Choroid plexus epithelial cell (primary cell): ENCODE results near the gene OTUD5.

ENCODE experiments used
- DNase-seq: peaks from one replicate; pipeline ENCODE4 v3.0.0-alpha.2; 2010; ENCODE audit warnings: low read depth
- H3K4me3 ChIP-seq: 2 replicates; pipeline ENCODE4 v1.5.1; 2011; ENCODE audit warnings: low read depth, mild to moderate bottlenecking, control low read depth, low read length, moderate library complexity
- TF ChIP-seq, protein P1 (sequence below): conservative IDR thresholded peaks from 2 replicates; pipeline ENCODE4 v1.5.1; 2011; ENCODE audit warnings: low read depth, mild to moderate bottlenecking, control low read depth, inconsistent platforms, low read length, moderate library complexity

OTUD5 gene

DNA sequence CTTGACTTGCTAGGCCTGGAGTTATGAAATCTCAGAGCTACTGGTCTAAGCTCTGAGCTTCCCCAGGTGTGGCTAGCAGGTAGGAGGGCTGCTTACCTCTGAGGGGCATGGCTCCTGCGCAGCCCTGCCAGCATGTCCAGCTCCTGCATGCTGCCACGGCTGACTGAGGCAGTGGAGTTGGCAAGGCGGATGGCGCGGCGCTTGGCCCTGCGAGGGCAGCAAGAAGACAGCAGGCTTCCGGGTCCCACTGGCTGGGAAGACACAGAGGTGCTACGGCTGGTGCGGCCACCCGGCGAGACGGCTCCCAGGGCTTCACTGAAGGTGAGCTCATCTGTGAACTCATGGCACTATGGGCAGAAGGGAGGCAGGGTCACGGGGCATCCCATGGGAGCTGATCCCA is 8.6 kb upstream of the OTUD5 start:
- TF ChIP-seq, protein P1, sequence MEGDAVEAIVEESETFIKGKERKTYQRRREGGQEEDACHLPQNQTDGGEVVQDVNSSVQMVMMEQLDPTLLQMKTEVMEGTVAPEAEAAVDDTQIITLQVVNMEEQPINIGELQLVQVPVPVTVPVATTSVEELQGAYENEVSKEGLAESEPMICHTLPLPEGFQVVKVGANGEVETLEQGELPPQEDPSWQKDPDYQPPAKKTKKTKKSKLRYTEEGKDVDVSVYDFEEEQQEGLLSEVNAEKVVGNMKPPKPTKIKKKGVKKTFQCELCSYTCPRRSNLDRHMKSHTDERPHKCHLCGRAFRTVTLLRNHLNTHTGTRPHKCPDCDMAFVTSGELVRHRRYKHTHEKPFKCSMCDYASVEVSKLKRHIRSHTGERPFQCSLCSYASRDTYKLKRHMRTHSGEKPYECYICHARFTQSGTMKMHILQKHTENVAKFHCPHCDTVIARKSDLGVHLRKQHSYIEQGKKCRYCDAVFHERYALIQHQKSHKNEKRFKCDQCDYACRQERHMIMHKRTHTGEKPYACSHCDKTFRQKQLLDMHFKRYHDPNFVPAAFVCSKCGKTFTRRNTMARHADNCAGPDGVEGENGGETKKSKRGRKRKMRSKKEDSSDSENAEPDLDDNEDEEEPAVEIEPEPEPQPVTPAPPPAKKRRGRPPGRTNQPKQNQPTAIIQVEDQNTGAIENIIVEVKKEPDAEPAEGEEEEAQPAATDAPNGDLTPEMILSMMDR: no peak
- H3K4me3 ChIP-seq: no peak overlapping the region
- no peak for DNase-seq

DNA sequence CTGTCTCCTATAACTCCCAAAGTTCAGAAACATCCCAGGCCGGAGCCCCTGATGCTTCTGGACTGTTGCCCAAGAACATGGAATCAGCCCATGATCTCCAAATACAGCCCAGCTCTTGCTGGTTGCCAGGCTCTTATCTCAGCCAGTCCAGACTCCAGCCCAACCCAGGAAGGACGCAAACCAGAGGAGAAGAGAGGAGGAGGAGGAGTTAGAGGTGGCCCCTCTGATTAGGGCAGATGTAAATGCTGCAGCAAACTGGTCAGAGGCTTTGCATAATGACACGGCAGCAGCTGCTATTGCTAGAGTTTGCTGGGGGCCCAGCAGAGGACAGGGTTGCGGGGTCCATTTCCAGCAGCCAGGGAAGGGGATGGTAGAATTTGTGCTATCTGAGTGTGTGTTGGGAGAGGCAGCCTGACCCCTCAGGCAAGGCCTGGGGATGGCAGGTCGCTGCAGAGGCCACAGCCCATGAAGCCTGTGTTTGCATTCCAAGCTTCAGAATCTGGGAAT is 4.2 kb upstream of the OTUD5 start:
- no peak overlapping the region for H3K4me3 ChIP-seq
- TF ChIP-seq, protein P1: no peak
- peak; percentile 66 for DNase-seq

DNA sequence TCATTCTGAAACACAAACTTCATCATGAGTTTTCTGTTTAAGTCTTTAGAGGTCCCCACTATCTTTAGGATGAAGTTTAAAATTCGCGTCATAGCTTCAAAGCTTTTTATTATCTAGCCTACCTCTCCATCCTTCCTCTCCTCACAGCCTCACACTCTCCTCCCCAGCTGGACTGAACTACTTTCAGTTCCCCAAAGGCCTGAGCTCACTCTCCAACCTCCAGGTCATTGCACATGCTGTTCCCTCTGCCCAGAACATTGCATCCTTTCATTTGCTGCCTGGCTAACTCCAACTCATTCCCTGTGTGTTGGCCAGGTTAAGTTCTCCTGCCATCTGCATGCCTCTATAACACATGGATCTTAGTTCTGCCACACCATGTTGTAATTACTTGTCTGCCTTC is 2.9 kb upstream of the OTUD5 start:
- H3K4me3 ChIP-seq: no peak overlapping the region
- TF ChIP-seq, protein P1: no peak
- no peak for DNase-seq

DNA sequence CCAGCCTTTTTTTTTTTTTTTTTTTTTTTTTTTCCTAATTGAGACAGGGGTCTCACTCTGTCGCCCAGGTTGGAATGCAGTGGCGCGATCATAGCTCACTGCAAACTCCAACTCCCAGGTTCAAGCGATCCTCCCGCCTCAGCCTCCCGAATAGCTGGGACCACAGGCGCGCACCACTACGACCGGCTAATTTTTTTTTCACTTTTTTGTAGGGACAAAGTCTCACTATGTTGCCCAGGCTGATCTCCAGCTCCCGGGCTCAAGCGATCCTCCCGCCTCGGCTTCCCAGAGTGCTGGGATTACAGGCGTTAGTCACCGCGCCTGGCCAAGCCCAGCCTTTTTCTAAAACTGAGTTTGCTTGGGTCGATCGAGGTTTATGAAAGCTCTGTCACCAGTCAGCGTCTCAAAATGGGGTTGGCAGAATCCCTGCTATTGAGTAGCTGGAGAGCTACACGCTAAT is 1.3 kb upstream of the OTUD5 start:
- peak; percentile 59 for DNase-seq

DNA sequence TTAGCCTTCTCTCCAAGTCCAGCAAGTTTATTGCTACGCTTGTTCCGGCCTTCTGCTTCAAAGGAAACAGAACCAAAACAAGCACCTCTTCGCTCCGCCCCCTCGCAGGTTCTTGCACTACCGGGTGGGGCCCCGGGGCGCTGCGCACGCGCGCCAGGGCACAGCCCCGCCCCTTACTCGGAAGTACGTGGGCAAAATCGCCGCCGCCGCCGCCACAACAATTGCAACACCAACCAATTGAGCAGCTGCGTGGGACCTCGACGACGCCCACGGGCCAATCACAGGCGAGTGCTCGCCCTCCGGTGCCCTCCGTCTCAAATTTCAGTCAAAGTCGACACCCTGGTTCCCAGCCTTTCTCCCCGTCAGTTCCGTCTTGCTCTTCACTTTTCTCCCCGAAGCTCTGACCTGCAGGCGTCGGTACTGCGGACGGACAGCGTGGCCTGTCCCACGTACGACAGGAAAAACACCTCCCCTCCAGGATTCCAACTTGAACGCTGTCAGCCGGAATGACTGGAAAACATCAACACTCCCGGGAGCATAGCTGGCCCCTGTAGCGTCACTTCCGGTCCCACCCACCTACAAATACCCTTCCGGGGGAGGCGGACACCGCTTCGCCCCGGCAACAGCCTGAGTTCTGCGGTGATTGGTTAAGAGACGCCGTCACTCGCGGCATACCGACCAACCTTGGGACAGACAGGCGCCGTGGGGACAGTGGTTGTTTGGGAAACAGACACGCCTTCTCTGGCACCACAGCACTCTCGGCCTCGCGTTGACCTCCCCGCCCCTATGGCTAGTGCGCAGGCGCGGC is 624 bp upstream of the OTUD5 start:
- peak; percentile 99 for DNase-seq
- H3K4me3 ChIP-seq: peak overlapping the region; percentile 70
- TF ChIP-seq, protein P1: no peak

More for the DNA sequence above, 1.3 kb upstream of the OTUD5 start:
- TF ChIP-seq, protein P1: no peak
- peak overlapping the region; percentile 56 for H3K4me3 ChIP-seq

DNA sequence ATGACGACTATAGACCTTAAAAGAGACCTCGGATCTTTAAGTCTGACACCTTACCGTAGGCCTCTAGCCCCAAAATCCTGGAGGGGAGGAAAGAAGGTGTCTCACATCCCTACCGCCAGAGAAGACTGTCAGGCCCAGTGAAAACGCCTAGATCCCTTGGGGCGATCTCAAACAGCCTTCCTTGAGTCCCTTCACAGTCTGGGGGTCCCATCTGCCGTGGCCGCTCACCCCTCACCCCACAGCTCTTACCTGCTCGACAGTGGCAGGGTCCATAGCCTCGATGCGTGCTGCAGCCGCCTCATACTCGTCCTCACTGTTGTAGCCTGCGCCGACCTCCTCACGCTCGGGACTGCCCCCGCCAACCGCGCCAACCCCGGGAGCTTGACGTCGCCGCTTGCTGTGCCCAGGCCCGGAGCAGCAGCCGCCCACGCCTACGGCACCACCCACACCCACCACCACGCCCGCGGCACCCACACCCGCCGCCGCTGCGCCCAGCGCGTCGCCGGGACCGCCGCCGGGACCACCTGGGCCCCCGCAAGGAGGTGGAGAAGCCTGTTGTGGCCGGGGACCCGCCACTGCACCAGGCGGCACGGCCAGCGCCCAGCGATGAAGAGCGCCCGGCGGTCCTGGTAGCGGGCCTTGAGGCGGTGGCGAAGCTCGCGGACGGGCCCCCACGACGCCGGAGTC is 536 bp downstream of the OTUD5 start:
- TF ChIP-seq, protein P1: no peak
- H3K4me3 ChIP-seq: peak overlapping the region; percentile 70
- DNase-seq: no peak
